ENCODE measurements around the gene GRK2.

GRK2 gene

GRCh38 chr11:67270256-67271204 is 4.3 kb downstream of the GRK2 start:
- no peak for DNase-seq (ENCODE audit: low read depth, low spot score)

- DNase-seq (ENCODE audit: low read depth, low spot score): no peak
Measured at GRCh38 chr11:67271205-67271540, 4.9 kb downstream of the GRK2 start.

DNA sequence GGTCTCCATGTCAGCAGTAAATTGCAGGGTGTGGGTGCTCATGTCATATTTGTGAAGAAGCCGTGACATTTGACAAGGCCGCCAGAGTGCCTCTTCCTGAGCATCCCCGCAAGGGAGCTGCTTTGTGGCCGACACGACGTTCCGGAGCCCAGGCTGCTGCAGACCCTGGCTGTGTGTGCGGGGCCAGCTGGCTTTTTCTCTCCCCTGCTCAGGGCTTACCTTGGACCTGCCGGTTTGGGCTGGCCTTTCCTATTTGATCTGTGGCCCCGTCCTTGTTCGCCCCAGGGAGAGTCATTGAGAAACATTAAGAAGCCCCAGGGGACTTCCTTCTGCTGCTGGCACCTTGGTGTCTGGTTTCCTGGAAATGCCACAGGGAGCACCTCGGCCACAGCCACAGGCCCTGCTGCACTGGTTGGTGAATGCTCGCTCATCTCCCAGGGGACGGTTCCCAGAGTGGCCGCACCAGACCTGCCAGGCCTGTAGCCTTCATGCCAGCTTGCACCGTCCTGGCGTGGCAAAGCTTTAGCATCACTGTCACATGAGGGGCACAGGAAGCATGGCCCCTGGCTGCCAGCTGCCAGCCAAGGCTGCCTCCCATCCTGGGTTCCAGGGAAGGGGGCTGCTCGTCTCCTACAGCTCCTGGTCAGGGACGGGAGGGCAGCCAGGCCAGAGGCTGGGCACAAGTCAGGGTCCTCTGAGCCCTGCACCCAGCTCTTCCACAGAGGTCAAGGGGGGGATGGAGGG is 5.4 kb downstream of the GRK2 start:
- DNase-seq (ENCODE audit: low read depth, low spot score): no peak

DNA sequence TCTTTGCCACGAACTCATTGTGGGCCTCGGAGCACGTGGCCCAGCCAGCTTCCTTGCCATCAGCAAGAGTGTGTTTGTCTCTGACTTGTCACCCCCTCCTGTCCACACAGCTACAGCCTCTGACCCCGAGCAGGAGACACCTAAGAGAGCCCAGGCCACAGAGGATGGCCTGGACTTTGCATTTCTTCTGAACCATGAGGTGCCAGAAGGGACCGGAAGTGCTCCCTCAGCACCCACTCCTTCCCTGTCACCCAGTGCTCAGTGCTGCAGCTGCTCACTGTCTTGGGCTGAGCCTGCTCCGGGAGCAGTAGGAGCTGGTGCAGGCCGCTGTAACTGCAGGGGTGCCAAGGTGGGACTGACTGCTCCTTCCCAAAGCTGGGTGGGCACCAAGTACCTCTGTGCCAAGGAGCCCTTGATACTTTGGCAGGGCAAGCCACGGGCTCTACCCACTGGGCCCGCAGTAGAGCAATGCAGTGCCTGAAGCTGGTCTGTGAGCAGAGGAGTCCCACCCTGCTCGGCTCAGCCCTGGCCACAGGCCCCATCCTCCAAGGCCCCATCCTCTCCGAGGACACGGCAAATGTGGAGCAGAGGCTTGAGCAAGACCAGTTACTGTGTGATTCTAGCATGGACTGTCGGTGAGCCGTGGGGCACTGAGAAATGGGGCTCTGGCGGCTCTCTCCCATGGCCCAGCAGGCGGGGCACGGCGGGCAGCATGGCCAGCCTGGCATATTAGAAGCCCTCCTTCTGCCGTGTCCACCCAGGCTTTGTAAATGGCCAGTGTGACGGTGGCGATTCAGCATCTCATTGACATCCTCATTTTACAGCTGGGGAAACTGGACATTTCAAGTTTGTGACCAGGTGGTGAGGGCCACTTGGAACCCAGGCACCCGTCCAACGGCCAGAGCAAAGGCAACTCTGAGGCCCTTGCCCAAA is 6.3 kb downstream of the GRK2 start:
- no peak for DNase-seq (ENCODE audit: low read depth, low spot score)

DNA sequence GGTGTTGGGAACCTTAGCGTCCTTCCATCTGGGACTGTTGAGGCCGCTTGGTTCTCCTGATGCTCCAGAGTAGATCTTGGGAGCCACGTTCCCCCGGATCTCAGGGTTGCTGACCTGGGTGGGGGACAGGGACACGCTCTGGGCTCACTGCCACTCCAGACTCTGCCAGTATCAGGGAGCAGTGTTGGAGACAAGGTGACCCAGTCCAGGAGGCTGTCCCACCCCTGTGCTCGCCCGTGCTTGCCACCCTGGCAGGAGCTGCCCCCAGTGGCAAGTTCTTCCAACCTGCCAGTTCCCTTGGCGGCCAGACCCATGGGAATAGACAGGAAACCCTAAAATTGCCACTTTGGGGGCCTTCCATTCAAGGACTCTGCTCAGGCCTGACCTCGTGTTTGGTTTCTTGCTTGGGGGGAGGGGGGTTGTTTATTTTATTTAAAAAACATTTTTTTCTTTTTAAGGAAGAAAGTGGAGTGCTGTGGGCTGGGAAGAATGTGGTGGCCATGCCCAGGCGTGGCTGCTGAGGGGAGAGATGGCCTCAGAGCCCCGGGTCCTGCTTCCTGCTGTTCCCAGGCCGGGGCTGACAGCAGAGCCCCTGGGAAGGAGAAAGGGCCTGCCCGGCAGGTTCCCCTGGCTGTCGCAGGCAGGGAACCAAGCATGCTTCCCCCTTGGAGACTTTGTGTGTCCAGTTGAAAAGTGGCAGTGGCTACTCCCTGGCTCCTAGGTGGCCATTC is 7.2 kb downstream of the GRK2 start:
- DNase-seq (ENCODE audit: low read depth, low spot score): no peak

DNA sequence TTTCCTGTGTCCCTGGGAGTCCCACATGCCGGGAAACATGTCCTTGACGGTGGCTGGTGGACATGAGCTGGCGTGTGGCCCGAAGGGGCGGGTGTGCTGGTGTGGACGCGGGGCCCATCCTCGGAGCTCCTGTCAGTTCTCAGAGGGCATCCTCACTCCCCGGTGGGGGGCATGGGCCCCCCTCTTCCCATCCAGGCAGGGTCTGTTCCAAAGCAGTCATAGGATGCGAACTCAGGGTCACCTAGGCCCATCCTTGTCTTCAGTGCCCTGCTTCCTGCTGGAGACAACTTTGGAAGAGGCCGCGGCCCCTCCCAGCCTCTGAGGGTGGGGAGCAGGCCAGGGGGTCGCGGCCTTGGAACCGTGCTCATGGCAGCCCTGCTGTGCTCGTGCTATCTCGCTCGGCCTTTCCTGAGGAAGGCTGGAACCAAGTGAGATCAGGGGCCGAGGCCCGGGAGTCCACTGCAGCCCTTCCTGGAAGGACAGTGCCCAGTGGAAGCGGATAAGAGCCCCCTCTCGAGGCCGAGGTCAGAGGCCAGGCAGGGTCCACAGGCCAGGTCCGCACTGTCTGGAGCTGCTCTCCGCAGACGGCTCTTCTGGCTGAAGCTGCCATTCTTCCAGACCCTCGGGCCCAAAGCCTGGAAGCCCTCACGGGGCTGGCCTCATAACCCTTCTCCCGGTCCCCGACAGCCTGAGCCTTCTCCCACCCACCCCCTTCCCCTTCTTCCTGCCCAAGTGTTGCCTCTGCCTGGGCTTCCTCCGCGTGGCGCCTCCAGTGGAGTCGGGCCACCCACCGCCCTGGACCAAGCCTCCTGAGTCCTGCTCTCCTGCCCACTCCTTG is 8.7 kb downstream of the GRK2 start:
- DNase-seq (ENCODE audit: low read depth, low spot score): no peak

GRCh38 chr11:67275606-67276409 is 9.5 kb downstream of the GRK2 start:
- DNase-seq (ENCODE audit: low read depth, low spot score): no peak

DNA sequence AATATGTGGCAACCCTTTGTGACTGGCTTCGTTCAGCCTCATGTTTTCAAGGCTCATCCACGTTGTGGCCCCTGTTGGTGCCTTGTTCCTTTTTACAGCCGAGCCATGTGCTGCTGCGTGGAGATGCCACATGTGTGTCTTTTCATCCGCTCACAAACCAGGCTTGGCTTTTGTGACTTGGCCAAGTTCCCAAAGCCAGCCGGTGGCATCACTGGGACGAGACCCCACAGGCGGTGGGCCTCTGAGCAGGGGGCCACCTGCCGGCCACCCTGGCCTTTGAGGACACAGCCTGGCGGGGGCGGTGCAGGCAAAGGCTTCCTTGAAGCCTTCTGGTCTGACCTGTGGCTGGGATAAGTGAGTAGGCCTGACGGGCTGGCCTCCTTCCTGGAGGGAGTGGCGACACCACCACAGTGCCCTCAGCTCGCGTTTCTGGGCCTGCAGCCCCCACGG is 10.5 kb downstream of the GRK2 start:
- DNase-seq (ENCODE audit: low read depth, low spot score): no peak

DNA sequence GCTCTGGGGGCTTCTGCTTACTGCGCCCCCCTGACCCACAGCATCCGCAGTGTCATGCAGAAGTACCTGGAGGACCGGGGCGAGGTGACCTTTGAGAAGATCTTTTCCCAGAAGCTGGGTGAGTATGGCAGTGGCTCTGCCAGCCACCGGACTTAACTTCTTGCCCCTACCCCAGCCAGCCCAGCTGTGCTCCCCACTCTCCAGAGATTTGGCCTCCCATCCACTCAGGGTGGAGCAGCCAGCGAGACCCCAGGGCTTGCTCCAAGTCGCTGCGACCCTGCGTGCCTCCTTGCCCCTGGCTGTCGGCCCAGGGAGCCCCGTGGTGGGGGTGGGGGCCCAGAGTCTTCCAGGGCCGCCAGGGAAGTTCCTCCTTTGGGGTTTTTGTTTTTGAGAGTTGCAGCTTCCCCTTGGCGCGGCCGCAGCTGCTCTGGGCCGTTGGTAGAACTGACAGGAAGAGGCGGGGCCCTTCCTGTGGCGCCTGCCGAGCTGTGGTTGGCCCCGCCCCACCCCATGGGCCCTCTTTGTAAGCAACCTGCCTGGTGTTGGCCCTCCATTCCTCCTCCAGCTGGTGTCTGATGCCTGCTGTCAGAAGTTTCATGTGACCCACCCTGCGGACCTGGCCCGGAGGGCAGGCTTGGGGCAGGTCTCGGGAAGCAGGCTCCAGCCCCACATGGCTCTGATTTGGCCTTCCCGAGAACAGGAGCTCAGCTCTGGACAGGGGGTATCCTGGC is 11.1 kb downstream of the GRK2 start:
- DNase-seq (ENCODE audit: low read depth, low spot score): peak; percentile 68

GRCh38 chr11:67278135-67278938 is 12.1 kb downstream of the GRK2 start:
- DNase-seq (ENCODE audit: low read depth, low spot score): no peak

- DNase-seq (ENCODE audit: low read depth, low spot score): no peak
Measured at GRCh38 chr11:67278939-67279588, 12.8 kb downstream of the GRK2 start.

DNA sequence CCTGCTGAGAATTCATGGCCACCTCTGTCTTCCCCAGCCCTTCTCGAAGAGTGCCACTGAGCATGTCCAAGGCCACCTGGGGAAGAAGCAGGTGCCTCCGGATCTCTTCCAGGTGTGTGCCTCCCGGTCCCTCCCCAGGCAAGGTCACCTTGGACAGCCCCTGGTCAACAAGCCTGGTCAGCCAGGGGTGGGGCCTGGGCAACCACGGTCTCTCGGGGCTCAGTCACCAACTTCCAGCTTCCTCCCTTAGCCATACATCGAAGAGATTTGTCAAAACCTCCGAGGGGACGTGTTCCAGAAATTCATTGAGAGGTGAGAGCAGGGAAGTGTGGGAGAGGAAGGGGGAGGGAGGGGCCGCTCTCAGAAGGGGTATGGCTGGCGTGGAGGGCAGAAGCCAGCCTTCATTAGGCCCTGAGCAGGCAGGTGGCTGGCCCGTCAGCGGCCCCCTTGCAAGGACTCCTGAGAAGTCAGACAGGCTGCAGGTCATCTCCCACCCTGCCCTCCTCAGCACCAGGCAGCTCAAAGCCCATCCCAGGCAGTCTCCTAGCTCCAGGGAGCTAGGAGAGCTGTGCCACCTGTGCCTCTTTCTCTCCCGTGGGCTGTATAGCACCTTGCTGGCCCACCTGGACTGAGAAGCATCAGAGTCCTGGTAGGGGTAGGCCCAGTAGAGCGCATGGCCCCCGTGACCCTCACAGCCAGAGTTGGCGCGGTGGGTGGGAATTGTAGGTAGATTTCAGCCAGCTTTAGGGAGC is 13.5 kb downstream of the GRK2 start:
- no peak for DNase-seq (ENCODE audit: low read depth, low spot score)

GRCh38 chr11:67280341-67280787 is 14.1 kb downstream of the GRK2 start:
- no peak for DNase-seq (ENCODE audit: low read depth, low spot score)

- no peak for DNase-seq (ENCODE audit: low read depth, low spot score)
Measured at GRCh38 chr11:67280788-67281551, 14.7 kb downstream of the GRK2 start.

DNA sequence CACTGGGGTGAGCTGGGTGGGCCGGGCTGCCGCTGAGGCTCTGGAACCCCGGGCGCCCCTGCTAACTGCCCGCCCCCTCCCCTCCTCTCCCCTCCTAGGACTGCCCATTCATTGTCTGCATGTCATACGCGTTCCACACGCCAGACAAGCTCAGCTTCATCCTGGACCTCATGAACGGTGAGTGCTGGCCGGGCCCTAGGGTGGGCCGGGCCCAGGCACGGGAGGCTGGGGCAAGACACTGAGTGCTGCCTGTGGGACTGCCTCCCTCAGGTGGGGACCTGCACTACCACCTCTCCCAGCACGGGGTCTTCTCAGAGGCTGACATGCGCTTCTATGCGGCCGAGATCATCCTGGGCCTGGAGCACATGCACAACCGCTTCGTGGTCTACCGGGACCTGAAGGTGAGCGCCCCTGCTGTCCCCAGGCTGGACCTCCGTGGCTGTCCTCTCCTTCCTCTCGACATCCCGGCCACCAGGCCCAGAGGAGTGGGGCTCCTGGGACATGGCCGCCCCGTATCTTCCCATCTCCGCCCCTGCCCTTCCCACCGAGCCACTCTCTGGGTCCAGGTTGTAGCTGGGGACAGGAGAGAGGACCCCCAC is 15.4 kb downstream of the GRK2 start:
- DNase-seq (ENCODE audit: low read depth, low spot score): no peak

Measured in activated CD4-positive, CD25-positive, alpha-beta regulatory T cell treated with anti-CD3 and anti-CD28 coated beads, Interleukin-2, amount 50 U/mL, for 16 hours (primary cell).